Nephron progenitor cell (in vitro differentiated cells): Measurements from ENCODE around the gene RHBDL1.
A peak's percentile ranks its signal among the peaks of the same experiment; 100 is the strongest.
"Not testable (repeated sequence)": the region's sequence is repeated elsewhere in the genome, so short reads cannot be mapped to it uniquely, and the experiment has no call there.

Source experiments
- DNase-seq: peaks from one replicate; pipeline ENCODE4 v3.0.0; 2021
- H3K27ac Mint-ChIP-seq: 2 replicates; pipeline ENCODE4 v1.8.0; 2021; ENCODE audit warnings: mild to moderate bottlenecking, moderate library complexity, mixed read lengths
- H3K27me3 Mint-ChIP-seq: 2 replicates; pipeline ENCODE4 v1.8.0; 2021; ENCODE audit warnings: mild to moderate bottlenecking, low read depth, mixed read lengths; ENCODE audit not compliant: poor library complexity
- H3K36me3 Mint-ChIP-seq: 2 replicates; pipeline ENCODE4 v1.8.0; 2021; ENCODE audit warnings: low read depth, mixed read lengths
- H3K4me1 Mint-ChIP-seq: 2 replicates; pipeline ENCODE4 v1.8.0; 2021; ENCODE audit warnings: mixed read lengths
- H3K4me3 Mint-ChIP-seq: 2 replicates; pipeline ENCODE4 v1.8.0; 2021; ENCODE audit warnings: mild to moderate bottlenecking, moderate library complexity, mixed read lengths
- H3K9me3 Mint-ChIP-seq: 2 replicates; pipeline ENCODE4 v1.8.0; 2021; ENCODE audit warnings: mild to moderate bottlenecking, moderate library complexity, mixed read lengths
- CTCF ChIP-seq: fragments of 200-600 bp; sonication (generic); IDR thresholded peaks from 2 replicates; pipeline ENCODE4 v1.5.0; 2021; ENCODE audit warnings: antibody characterized with exemption

Gene RHBDL1

GRCh38 chr16:685967-686366, 10.5 kb downstream of the RHBDL1 start:
- Mint-ChIP-seq H3K4me3 (peak overlapping the region; percentile 40), H3K9me3 (no peaks in the 10 kb centered on the region), H3K36me3 (peaks cover 17% of the 10 kb centered on the region), H3K27me3 (peaks cover 4% of the 10 kb centered on the region), H3K27ac (peak overlapping the region; percentile 48), H3K4me1 (peaks cover 52% of the 10 kb centered on the region)
- TF ChIP-seq CTCF: peak; percentile 45
- DNase-seq: peak; percentile 65

- Mint-ChIP-seq H3K9me3 (no peaks in the 10 kb centered on the region), H3K36me3 (peaks cover 12% of the 10 kb centered on the region), H3K27ac (no peak overlapping the region), H3K4me3 (no peak overlapping the region), H3K4me1 (peaks cover 49% of the 10 kb centered on the region), H3K27me3 (peaks cover 11% of the 10 kb centered on the region)
- TF ChIP-seq CTCF: no peak
- DNase-seq: no peak
These were observed 11.2 kb downstream of the RHBDL1 start for GRCh38 chr16:686459-687260.

GRCh38 chr16:687499-687898, 12.0 kb downstream of the RHBDL1 start:
- Mint-ChIP-seq H3K36me3 (peaks cover 8% of the 10 kb centered on the region), H3K4me3 (no peak overlapping the region), H3K9me3 (peaks cover 3% of the 10 kb centered on the region), H3K27me3 (peaks cover 19% of the 10 kb centered on the region), H3K4me1 (peaks cover 40% of the 10 kb centered on the region), H3K27ac (no peak overlapping the region)
- no peak for TF ChIP-seq CTCF
- DNase-seq: no peak

GRCh38 chr16:689175-689897, 13.9 kb downstream of the RHBDL1 start:
- no peak for DNase-seq
- Mint-ChIP-seq H3K4me1 (peaks cover 30% of the 10 kb centered on the region), H3K27me3 (peaks cover 38% of the 10 kb centered on the region), H3K9me3 (peaks cover 3% of the 10 kb centered on the region), H3K27ac (no peak overlapping the region), H3K36me3 (peaks cover 8% of the 10 kb centered on the region), H3K4me3 (peak overlapping the region; percentile 92)
- no peak for TF ChIP-seq CTCF

GRCh38 chr16:691242-691641, 15.8 kb downstream of the RHBDL1 start:
- not testable (repeated sequence) for H3K36me3 Mint-ChIP-seq, H3K9me3 Mint-ChIP-seq, DNase-seq, H3K27ac Mint-ChIP-seq
- H3K4me1 Mint-ChIP-seq: peaks cover 24% of the 10 kb centered on the region
- H3K4me3 Mint-ChIP-seq: peak overlapping the region; percentile 92
- H3K27me3 Mint-ChIP-seq: peaks cover 55% of the 10 kb centered on the region

GRCh38 chr16:692356-693108, 17.1 kb downstream of the RHBDL1 start:
- no peak for DNase-seq
- no peak for TF ChIP-seq CTCF
- Mint-ChIP-seq H3K4me3 (peak overlapping the region; percentile 92), H3K27me3 (peaks cover 68% of the 10 kb centered on the region), H3K4me1 (peaks cover 24% of the 10 kb centered on the region), H3K27ac (no peak overlapping the region), H3K36me3 (no peaks in the 10 kb centered on the region), H3K9me3 (peaks cover 3% of the 10 kb centered on the region)
